ENCODE results near the gene CCDC12.

CCDC12 gene

DNA sequence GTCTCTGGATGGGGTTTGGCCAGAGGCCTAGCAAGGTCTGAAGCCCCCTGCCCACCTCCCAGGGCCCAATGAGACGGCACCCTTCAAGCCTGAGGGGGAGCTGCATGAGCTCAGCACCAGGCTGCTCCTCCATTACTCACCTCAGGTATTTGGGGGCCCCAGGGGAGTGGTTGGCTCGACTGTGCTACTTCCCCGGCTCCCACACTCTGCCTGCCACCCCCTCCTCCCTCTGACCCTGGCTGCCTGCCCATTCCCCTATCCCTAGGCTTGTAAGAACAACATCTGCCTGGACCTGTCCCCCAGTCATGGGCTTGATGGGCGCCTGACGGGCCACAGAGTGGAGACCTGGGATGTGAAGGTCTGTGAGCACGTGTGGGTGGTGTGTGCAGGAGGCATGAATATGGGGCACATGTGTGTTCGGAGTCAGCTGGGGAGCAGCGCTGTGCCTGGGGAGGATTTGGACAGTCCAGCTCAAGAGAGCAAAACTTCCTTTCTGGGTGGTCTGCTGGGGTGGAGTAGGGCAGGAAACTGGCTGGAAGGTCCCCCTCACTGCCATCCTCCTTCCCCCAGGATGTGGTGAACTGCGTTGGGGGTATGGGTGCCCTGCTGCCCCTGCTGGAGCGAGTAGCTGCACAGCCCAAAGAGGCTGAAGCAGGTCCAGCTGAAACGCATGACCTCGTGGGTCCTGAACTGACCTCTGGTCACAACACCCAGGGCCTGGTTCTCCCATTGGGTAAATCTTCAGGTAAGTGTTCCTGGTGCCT is 20.3 kb upstream of the CCDC12 start:
- DNase-seq (ENCODE audit: low read depth in 2 of 2), result no peak

DNA sequence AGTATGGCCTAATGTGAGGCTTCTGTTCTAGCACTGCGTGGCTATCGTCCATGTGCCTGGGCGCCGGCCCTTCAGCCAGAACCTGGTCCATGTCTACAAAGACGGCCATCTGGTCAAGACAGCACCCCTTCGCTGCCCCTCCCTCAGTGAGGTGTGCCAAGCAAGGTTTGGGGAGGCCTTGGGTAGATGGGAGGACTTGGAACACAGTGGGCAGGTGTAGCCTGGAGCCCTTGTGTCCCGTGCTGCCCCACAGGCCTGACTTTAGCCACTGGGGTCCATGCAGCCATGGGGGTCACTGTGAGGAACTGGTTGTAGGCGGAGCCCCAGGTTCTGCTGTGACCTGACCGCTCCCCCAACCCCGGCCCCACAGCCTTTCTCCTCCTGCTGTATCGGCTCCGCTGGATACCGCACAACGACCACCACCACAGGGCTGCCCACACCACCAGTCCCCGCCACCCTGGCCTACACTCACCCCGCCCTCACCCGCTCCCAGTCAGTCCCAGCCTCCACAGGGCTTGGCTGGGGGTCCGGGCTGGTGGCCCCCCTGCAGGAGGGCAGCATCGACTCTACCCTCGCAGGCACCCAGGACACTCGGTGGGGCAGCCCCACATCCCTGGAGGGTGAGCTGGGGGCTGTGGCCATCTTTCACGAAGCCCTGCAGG is 19.5 kb upstream of the CCDC12 start:
- DNase-seq (ENCODE audit: low read depth in 2 of 2), result no peak

DNA sequence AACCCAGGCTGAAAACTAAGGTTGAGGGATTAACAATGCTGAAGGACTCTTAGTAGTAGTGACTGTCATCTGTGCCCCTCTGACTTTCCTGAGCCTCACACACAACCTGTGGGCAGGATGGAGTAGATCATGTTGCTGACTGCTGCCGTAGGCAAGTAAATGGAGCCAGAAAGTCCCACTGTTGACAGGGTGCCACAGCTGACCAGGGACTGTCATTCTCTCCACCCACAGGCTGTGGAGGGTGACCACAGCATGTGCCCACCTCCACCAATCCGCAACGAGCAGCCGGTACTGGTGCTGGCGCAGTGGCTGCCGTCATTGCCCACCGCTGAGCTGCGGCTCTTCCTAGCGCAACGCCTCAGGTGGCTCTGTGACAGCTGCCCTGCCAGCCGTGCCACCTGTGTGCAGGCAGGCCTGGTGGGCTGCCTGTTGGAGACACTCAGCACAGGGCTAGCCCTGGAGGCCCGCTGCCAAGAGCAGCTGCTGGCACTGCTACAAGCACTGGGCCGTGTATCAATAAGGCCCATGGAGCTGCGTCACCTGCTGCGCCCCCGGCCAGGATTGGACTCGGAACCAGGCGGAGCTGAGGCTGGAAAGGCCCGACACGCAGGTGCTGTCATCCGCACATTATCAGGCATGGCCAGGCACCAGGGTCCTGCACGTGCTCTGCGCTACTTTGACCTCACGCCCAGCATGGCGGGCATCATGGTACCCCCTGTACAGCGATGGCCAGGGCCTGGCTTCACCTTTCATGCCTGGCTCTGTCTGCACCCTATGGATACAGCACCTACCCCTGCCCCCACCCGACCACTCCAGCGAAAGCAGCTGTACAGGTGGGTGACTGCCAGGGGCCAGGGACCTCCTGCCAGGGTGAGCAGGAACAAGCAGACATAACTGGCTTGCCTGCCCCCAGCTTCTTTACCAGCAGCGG is 18.5 kb upstream of the CCDC12 start:
- DNase-seq (ENCODE audit: low read depth in 2 of 2), result no peak

DNA sequence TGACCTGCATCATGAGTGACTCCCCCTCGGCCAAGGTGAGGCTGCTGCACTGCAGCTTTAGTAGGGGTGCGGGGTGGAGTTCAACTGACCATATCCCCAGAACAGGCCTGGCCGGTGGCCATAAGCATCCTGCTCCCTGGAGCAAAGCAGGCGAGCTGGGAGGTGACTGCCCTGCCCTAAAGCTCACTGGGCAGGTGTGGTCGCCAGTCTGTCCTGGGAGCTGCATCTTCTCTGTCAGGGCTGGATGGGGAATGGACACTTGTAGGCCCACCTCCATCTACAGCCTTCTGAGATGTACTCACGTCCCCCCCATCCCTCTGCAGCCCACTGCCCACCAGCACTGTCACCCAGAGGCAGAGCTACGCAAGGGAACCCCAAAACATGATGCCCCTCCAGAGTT is 17.4 kb upstream of the CCDC12 start:
- DNase-seq (ENCODE audit: low read depth in 2 of 2), result no peak

DNA sequence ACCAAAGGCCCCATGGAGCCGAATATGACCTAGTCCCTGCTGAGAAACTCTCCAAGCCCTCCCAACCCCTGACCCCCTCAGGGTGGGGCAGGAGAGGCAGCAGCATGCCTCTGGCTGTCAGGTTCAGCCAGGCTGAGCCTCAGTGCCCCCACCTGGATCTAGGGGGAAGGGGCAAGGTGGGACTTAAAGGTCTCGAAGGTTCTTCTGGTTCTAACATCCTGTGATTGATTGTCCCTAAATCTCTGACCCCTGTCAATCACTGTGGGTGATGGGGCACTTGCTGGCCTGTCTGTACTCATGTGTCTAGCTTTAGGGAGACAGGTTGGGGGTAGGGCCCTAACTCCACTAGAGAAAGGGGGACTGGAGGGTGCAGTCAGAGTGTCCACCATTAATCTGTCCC is 16.7 kb upstream of the CCDC12 start:
- no peak for DNase-seq (ENCODE audit: low read depth in 2 of 2)

DNA sequence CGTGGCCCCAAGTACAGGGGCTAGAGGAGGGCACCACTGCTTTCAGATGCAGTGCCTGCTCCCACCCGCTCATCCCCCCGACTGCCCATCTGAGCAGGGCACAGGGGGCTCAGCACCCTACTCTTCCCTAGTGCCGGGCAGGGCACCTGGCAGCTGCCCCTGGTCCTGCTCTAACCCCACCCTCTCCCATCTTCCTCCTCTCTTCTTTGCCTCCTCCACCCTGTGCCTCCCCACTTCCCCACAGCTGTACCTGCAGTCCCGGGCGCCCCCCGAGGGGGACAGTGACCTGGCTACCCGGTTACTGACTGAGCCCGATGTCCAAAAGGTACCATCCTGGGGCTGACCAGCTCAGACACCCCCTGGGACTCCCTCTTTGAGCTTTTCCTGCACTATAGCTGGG is 15.7 kb upstream of the CCDC12 start:
- no peak for DNase-seq (ENCODE audit: low read depth in 2 of 2)

DNA sequence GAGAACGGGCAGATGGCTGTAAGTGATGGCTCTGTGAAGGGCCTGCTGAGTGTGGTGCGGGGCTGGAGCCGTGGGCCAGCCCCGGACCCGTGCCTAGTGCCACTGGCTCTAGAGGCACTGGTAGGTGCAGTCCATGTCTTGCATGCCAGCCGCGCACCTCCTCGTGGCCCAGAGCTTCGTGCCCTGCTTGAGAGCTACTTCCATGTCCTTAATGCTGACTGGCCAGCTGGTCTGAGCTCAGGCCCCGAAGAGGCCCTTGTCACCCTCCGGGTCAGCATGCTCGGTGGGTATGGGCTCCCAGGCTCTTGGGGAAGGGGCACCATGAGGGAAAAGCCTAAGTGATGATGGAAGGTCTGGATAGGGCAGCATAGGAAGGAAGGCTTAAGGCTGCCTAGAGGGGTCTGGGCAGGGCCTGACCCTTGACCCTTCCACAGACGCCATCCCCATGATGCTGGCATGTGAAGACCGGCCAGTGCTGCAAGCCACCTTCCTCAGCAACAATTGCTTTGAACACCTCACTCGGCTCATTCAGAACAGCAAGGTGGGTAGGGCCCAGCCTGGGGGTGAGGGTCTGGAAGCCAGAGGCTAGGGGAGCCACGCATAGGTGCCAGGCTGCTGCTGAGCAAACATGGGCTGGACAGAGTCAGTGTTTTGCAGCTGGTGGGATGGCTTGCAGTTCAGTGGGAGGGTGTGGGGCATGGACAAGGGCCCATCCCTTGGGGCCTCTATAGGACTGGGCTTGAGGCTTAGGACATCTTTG is 15.0 kb upstream of the CCDC12 start:
- DNase-seq (ENCODE audit: low read depth in 2 of 2), result no peak

DNA sequence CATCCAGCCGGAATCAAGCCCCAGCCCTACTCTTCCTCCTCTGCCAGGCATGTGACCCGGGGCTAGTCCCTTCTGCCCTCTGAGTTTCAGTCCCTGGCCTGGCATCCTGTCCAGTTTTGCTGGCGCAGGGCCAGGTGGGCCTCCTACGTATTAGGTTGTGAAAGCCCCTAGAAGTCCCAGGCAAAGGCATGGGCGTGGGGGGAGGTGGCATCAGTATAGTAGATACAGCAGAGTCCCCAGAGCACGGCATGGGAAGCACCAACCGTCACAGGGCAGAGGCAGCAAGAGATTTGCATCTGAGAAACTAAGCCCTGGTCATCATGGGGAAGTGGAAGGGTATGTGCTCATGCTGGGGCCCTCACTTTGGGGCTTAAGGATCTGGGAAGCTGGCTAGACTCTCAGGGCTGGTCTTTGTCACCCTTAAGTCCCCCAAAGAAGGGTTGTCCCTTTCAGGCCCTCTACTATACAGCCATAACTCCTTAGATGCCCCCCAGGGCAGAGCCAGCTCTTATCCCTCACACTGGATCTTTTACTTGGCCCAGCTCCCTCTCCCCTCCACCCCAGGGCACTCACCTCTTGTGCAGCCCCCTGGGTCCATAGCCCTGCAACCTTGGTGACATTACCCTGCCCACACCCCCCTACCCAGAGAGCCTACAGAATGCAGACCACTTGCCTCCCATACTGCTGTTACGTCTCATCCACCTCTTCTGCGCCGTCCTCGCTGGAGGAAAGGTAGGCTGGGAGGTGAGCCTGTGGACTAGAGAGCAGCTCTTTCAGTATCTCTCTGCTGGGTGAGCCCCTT is 14.2 kb upstream of the CCDC12 start:
- no peak for DNase-seq (ENCODE audit: low read depth in 2 of 2)

DNA sequence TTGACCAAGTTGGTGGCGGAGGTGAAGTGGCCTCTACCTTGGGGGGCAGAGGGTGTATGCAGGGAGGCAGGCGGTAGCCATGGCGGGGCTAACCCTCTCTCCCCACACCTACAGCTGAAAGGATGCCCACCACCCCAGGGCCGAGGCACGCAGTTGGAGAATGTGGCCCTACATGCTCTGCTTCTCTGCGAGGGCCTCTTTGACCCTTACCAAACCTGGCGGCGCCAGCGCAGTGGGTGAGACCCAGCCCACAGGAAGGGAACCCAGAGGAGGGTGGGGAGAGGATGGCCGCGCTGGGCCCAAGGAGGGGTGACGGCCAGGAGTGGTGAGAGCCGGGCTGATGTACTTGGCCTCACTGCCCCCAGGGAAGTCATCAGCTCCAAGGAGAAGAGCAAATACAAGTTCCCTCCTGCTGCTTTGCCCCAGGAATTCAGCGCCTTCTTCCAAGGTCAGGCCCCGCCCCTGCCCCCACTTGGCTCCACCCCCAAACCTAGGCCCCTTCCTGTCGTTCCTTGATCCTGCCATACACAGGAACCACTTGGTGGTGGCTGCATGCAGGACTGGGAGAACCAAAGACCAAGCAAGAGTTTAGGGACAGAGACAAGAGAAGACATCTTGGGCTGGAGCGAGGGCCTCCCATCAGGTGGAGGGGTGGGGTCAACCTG is 12.7 kb upstream of the CCDC12 start:
- DNase-seq (ENCODE audit: low read depth in 2 of 2), result no peak

DNA sequence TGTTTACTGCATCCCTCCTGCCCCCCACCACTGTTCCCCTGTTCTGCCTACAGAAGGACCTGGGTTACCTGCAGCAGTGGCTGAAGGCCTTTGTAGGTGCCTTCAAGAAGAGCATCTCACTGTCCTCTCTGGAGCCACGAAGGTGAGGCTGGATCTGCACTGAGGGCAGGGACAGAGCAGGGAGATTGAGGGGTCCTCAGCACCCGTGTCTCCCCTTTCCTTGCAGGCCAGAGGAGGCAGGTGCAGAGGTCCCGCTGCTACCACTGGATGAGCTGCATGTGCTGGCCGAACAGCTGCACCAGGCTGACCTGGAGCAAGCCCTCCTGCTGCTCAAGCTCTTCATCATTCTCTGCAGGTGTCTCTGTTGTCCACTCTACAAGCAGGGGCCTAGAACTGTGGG is 12.1 kb upstream of the CCDC12 start:
- no peak for DNase-seq (ENCODE audit: low read depth in 2 of 2)

DNA sequence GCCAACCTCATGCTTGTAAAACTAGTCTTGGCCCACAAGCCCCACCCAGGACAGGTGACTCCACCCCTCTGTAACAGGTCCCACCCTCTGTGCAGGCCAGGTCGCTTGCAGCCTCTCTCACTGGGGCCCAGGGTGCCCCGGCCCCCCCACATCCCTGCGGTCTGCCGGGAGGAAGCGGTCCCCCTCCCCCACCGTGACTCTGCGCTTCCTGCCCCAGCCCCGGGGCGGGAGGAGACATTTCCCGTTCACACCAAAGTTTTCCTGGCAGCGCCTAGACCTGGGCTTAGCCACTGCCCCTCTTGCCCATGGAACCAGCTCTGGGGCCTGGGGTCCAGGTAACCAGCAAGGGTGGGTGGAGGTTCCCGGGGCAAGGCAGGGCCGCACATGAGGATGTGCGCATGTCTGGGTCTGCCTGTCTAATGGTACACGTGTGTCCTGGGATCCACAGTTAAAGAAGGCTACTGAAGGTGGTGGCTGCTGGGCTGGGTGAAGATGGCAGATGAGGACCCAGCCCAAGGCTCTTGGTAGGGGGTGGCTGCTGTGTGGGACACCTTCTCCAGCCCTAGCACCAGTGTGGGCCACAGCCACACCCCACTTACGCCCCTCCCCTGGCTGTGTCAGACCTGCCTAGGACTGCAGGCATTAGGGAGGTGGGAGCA is 11.3 kb upstream of the CCDC12 start:
- peak; percentile 52 to 75 for DNase-seq (ENCODE audit: low read depth in 2 of 2)

DNA sequence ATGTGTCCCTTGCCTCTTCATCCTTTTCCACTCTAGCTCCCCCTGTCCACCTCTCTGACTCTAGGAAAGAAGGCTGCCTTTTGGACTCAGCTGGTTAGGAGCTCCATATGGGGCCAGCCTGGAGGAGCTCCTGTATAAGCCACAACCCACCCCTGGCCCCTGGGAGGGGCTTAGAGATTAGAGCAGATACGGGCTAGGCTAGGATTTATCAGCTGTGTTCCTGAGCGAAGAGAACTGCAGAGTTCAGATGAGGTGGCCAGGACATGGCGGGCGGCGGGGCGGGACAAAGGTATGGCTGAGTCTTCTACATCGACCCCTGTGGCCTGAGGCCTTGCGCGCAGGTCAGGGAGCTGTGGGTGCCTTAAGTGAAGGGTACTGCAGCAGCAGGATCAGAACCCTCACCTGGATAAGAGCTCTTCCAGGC is 10.8 kb upstream of the CCDC12 start:
- DNase-seq (ENCODE audit: low read depth in 2 of 2), result no peak

DNA sequence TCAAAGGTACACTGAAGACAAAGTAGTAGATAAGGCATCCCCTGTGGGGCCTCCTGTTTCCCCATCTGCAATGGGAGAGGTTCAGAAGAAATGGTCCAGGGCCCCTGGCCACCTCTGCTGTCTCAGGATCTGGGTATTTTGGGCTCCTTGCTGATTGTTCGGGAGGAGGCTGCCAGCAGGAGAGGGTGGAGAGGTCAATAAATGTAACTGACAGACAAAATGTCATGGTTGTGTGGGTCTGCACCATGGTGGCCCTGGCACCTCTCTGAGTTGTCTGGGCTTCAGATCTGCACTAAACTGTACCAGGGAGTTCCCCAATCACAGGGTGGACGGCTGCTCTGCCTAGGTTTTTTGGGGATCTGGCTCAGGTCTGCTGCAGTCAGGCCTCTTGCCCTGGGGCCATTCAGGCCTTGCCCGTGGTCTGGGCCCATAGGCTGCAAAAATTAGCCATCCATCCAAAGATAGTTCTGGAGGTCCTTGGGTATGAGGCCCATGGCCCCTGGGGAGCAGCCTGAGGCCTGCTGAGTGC is 10.3 kb upstream of the CCDC12 start:
- DNase-seq (ENCODE audit: low read depth in 2 of 2), result no peak

DNA sequence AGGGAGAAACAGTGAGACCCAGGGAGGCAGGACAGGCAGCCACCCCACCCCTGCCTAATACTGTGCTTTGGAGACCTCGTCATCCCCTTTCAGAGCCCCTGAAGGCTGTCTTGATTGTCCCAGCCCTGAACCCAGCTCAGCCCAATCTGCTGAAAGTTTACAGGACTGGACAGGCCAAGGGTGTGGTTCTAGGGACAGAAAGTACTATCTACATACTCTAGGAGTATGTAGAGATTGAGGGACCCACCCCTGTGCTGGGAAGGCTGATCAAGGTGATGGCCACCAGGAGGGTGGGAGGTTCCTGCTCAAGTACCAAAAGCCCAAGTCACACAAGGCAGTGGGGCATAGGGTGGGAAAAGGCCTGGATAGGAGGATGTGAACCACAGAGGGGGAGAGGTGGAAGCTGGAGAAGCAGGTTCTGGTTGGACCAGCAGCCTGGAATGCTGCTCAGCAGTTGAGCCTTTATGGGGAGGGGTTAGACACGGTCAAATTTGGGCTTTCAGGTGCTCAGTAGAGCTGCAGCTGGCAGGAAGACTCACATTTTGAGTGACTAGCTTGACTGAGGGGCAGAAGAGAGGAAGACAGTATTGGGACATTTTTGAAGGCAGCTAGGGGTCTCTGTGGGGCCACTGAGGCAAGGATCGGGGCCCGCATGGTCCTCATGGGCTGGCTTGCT is 9.6 kb upstream of the CCDC12 start:
- DNase-seq (ENCODE audit: low read depth in 2 of 2), result no peak

DNA sequence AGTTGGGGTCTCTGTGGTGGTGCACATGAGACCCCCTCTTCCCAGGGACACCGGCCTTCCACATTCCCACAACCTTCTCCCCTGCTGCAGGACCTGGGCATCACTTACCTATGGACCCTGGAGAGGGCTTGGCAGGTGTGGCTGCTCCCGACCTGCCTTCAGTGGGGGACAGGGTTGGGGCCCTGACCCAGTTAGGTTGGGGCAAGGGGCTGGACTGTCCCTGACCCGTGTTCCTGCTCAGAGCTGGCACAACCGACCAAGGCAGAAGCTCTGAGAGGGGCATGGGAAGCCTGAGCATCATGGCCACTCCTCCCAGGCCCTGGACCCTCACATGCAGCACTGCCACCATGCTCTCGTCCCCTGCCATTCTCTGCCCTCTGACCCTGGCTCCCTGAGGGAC is 9.0 kb upstream of the CCDC12 start:
- DNase-seq (ENCODE audit: low read depth in 2 of 2), result no peak

DNA sequence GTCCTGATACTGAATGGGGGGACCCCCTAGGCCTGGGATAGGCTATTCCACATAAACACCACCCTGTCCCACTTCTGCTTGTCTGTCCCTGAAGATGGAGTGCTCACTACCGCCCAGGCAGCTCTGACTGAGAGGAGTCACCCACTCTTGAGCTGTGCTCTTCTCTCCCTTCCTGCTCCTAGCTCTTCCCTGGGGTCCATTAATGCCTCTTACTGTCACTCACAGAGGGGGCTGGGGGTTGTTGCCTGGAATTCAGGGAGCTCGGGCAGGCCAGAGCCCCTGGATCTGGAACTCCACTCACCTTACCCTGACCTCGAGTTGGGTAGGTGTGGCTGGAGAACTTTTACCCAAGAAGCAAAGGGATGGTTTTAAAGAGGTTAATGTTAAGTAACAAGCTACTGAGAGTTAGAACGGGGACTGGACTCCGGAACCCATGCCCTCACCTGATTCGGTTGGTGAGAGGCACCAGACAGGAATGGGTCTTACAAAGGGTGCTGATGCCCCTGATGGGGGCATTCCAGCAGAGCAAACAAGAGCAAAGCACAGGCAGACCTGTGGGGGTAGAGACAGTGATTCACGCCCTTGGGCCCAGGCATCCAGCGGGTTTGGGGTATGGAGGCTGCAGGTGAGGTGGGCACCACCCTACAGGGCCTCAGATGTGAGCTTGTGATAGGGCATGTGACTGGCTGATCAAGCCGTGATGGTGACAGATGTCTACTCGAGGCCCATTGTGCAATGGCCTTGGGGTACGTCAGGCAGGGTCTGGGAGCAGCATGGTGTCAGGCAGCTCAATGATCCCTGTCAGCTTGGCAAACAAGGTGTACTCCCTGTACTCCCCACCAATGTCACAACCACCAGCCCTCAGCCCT is 8.3 kb upstream of the CCDC12 start:
- DNase-seq (ENCODE audit: low read depth in 2 of 2), result no peak

DNA sequence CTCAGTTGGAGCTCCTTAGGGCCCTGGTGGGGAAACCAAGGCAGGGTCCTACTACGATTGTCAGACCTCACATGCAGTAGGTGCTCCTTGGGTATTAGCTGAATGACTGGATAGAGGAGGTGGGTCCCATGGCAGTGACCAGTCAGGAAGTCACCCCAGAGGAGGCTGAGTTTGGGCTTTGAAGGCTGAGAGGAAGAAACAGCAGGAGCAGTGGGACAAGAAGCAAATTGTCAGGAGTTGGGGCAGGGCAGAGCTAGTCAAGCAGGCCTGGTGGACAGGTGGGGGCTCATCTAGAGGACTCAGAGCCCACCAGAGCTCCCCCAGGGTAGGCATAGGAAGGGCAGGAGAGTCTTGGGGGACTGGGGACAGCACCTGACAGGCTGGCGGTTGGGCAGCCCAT is 6.0 kb upstream of the CCDC12 start:
- no peak for DNase-seq (ENCODE audit: low read depth in 2 of 2)

DNA sequence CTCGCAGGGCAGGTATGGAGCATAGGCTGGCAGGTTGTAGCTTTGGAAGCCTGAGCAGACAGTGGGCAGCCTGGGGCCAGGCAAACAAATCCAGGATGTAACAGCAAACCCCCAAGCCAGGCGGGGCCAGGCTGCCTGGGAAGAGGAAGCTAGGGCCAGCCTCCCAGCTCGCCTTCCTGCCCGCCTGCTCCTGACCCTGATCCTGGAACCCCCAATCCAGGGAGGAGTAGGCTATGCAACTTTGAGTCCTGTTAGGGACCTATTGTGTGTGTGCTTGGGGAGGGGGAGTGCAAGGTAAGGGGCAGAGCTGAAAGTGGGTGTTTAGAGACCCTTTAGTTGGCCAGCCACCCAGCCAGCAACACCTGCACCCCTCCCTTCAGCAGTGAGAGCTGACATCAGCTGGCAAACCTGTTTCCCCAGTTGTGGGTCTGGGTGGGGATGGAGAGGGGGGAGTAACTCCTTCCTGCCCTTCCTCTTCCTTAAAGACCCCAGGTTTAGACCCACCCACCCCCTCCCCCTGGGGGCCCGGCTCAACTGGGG is 5.5 kb upstream of the CCDC12 start:
- no peak for DNase-seq (ENCODE audit: low read depth in 2 of 2)
